Stimulated activated CD8-positive, alpha-beta memory T cell treated with anti-CD3 and anti-CD28 coated beads, Interleukin-15, amount 100 ng/mL, for 48 hours (primary cell): Measurements from ENCODE around the gene PPP1R16B.
"Not testable (repeated sequence)": the region's sequence is repeated elsewhere in the genome, so short reads cannot be mapped to it uniquely, and the experiment has no call there.

Experiments used
- DNase-seq, 2 donors: peaks; one replicate each; pipeline ENCODE4 v3.0.0-alpha.2; 2020; ENCODE audit warnings: low read depth in 2 of 2

Gene PPP1R16B

GRCh38 chr20:38932457-38933120 is 127.1 kb downstream of the PPP1R16B start:
- no peak for DNase-seq

GRCh38 chr20:38934530-38934929 is 129.0 kb downstream of the PPP1R16B start:
- no peak for DNase-seq

GRCh38 chr20:38935285-38935684 is 129.8 kb downstream of the PPP1R16B start:
- no peak for DNase-seq

GRCh38 chr20:38935967-38936407 is 130.5 kb downstream of the PPP1R16B start:
- DNase-seq = no peak

GRCh38 chr20:38937000-38937399 is 131.5 kb downstream of the PPP1R16B start:
- DNase-seq = no peak

GRCh38 chr20:38937978-38938473 is 132.5 kb downstream of the PPP1R16B start:
- DNase-seq = no peak

GRCh38 chr20:38939686-38940085 is 134.2 kb downstream of the PPP1R16B start:
- no peak for DNase-seq

- no peak for DNase-seq
Observed at GRCh38 chr20:38940644-38941043, 135.1 kb downstream of the PPP1R16B start.

- no peak for DNase-seq
Observed at GRCh38 chr20:38941726-38942389, 136.4 kb downstream of the PPP1R16B start.

GRCh38 chr20:38945012-38945411 is 139.5 kb downstream of the PPP1R16B start:
- DNase-seq = no peak

- DNase-seq = no peak
Observed at GRCh38 chr20:38946836-38947235, 141.3 kb downstream of the PPP1R16B start.

- no peak for DNase-seq
Observed at GRCh38 chr20:38947931-38948362, 142.4 kb downstream of the PPP1R16B start.

GRCh38 chr20:38950254-38950653 is 144.8 kb downstream of the PPP1R16B start:
- no peak for DNase-seq

GRCh38 chr20:38951611-38952010 is 146.1 kb downstream of the PPP1R16B start:
- no peak for DNase-seq

GRCh38 chr20:38952153-38952552 is 146.7 kb downstream of the PPP1R16B start:
- DNase-seq = no peak

- DNase-seq = no peak
Observed at GRCh38 chr20:38953630-38954340, 148.3 kb downstream of the PPP1R16B start.

GRCh38 chr20:38957235-38957876 is 151.9 kb downstream of the PPP1R16B start:
- DNase-seq = no peak

- no peak for DNase-seq
Observed at GRCh38 chr20:38957915-38958485, 152.5 kb downstream of the PPP1R16B start.

GRCh38 chr20:38960187-38960687 is 154.7 kb downstream of the PPP1R16B start:
- DNase-seq = not testable (repeated sequence)

GRCh38 chr20:38961530-38962043 is 156.1 kb downstream of the PPP1R16B start:
- DNase-seq = no peak
